ENCODE data around the gene NNT.
"Not testable (repeated sequence)": the region's sequence is repeated elsewhere in the genome, so short reads cannot be mapped to it uniquely, and the experiment has no call there.

The NNT gene

GRCh38 chr5:43652537-43653302 is 49.7 kb downstream of the NNT start:
- no peak for TF ChIP-seq CTCF (IDR thresholded peaks at IDR 0.05; ENCODE audit: low read depth, low read length)
- DNase-seq (ENCODE audit: low read depth, low spot score): no peak
- in situ Hi-C loops (cut with HindIII; ENCODE audit: low sequenced_read_pairs): no loop called here
- H3K4me3 ChIP-seq (ENCODE audit: low read depth, low read length): no peak overlapping the region

- TF ChIP-seq CTCF (IDR thresholded peaks at IDR 0.05; ENCODE audit: low read depth, low read length): no peak
- H3K4me3 ChIP-seq (ENCODE audit: low read depth, low read length): no peak overlapping the region
- peak; percentile 70 for DNase-seq (ENCODE audit: low read depth, low spot score)
- in situ Hi-C loops (cut with HindIII; ENCODE audit: low sequenced_read_pairs): no loop called here
Observed at GRCh38 chr5:43658509-43658908, 55.5 kb downstream of the NNT start.

GRCh38 chr5:43659075-43659474 is 56.1 kb downstream of the NNT start:
- no peak overlapping the region for H3K4me3 ChIP-seq (ENCODE audit: low read depth, low read length)
- in situ Hi-C loops (cut with HindIII; ENCODE audit: low sequenced_read_pairs): no loop called here
- no peak for DNase-seq (ENCODE audit: low read depth, low spot score)
- TF ChIP-seq CTCF (IDR thresholded peaks at IDR 0.05; ENCODE audit: low read depth, low read length): no peak

GRCh38 chr5:43661102-43661501 is 58.1 kb downstream of the NNT start:
- DNase-seq (ENCODE audit: low read depth, low spot score): peak; percentile 48
- TF ChIP-seq CTCF (IDR thresholded peaks at IDR 0.05; ENCODE audit: low read depth, low read length): peak; percentile 42
- no peak overlapping the region for H3K4me3 ChIP-seq (ENCODE audit: low read depth, low read length)
- in situ Hi-C loops (cut with HindIII; ENCODE audit: low sequenced_read_pairs): no loop called here

GRCh38 chr5:43663916-43664315 is 60.9 kb downstream of the NNT start:
- in situ Hi-C loops (cut with HindIII; ENCODE audit: low sequenced_read_pairs): no loop called here
- no peak overlapping the region for H3K4me3 ChIP-seq (ENCODE audit: low read depth, low read length)
- TF ChIP-seq CTCF (IDR thresholded peaks at IDR 0.05; ENCODE audit: low read depth, low read length): no peak
- no peak for DNase-seq (ENCODE audit: low read depth, low spot score)

GRCh38 chr5:43664501-43665040 is 61.6 kb downstream of the NNT start:
- DNase-seq (ENCODE audit: low read depth, low spot score): no peak
- in situ Hi-C loops (cut with HindIII; ENCODE audit: low sequenced_read_pairs): no loop called here

GRCh38 chr5:43665749-43666148 is 62.8 kb downstream of the NNT start:
- in situ Hi-C loops (cut with HindIII; ENCODE audit: low sequenced_read_pairs); DNase-seq (ENCODE audit: low read depth, low spot score); H3K4me3 ChIP-seq (ENCODE audit: low read depth, low read length): not testable (repeated sequence)

More at GRCh38 chr5:43664501-43665040, 61.6 kb downstream of the NNT start:
- H3K4me3 ChIP-seq (ENCODE audit: low read depth, low read length): no peak overlapping the region
- no peak for TF ChIP-seq CTCF (IDR thresholded peaks at IDR 0.05; ENCODE audit: low read depth, low read length)

GRCh38 chr5:43666728-43667127 is 63.7 kb downstream of the NNT start:
- DNase-seq (ENCODE audit: low read depth, low spot score); H3K4me3 ChIP-seq (ENCODE audit: low read depth, low read length); in situ Hi-C loops (cut with HindIII; ENCODE audit: low sequenced_read_pairs): not testable (repeated sequence)

- DNase-seq (ENCODE audit: low read depth, low spot score); in situ Hi-C loops (cut with HindIII; ENCODE audit: low sequenced_read_pairs); H3K4me3 ChIP-seq (ENCODE audit: low read depth, low read length): not testable (repeated sequence)
Observed at GRCh38 chr5:43667379-43667778, 64.4 kb downstream of the NNT start.
